OCI-LY7 (cell line): ENCODE data around the gene SETD3. TPM values are rescaled to one million over a fixed set of nuclear protein-coding genes. Genes with fewer than 3 reads are reported as not detected.
A peak's percentile ranks its signal among the peaks of the same experiment; 100 is the strongest.

ENCODE experiments used
- BruUV-seq: library from RNA; stranded (reverse); fragments of 400-500 nt; replicated peaks from 2 replicates; lab custom pipeline; 2021; lab: Mats Ljungman, UMichigan
- CTCF ChIA-PET: fragments of 300-600 bp; sonication (Branson Sonifier 250); formaldehyde crosslinking; loops from one replicate; lab custom pipeline; 2022; ENCODE audit warnings: antibody characterized with exemption; ENCODE audit not compliant: unreplicated experiment; lab: Charles Lee
- POLR2A ChIA-PET: fragments of 300-600 bp; sonication (Branson Sonifier 250); formaldehyde crosslinking; loops from one replicate; lab custom pipeline; 2022; ENCODE audit warnings: antibody characterized with exemption; lab: Charles Lee
- DNase-seq: peaks from one replicate; pipeline ENCODE4 v3.0.0-alpha.2; 2015; ENCODE audit warnings: low spot score
- H2AFZ ChIP-seq: fragments of 200-600 bp; sonication (generic), shearing (Covaris generic); 2 replicates; pipeline ENCODE4 v1.6.1; 2014; ENCODE audit warnings: mild to moderate bottlenecking, antibody characterized with exemption, low read length, moderate library complexity
- H3K27ac ChIP-seq: fragments of 200-600 bp; sonication (generic); 2 replicates; pipeline ENCODE4 v1.5.1; 2014; ENCODE audit warnings: mixed run types, low read depth, mild to moderate bottlenecking, moderate library complexity, low read length, inconsistent platforms; ENCODE audit not compliant: poor library complexity, severe bottlenecking
- H3K36me3 ChIP-seq: fragments of 200-600 bp; sonication (generic); 2 replicates; pipeline ENCODE4 v1.6.1; 2014; ENCODE audit warnings: mild to moderate bottlenecking, antibody characterized with exemption, low read length, moderate library complexity, mixed read lengths; ENCODE audit not compliant: insufficient read depth
- H3K4me1 ChIP-seq: fragments of 200-600 bp; sonication (generic); 2 replicates; pipeline ENCODE4 v1.5.1; 2014; ENCODE audit warnings: mild to moderate bottlenecking, low read length; ENCODE audit not compliant: insufficient read depth, poor library complexity, severe bottlenecking
- H3K4me2 ChIP-seq: fragments of 200-600 bp; sonication (generic); 2 replicates; pipeline ENCODE4 v1.6.1; 2014; ENCODE audit warnings: mild to moderate bottlenecking, low read length
- H3K4me3 ChIP-seq: fragments of 200-600 bp; sonication (generic); 2 replicates; pipeline ENCODE4 v1.5.1; 2014; ENCODE audit warnings: mild to moderate bottlenecking, low read depth, low read length; ENCODE audit not compliant: poor library complexity, severe bottlenecking
- H3K79me2 ChIP-seq: fragments of 200-600 bp; sonication (generic); 2 replicates; pipeline ENCODE4 v1.6.1; 2016; ENCODE audit warnings: low read depth, mild to moderate bottlenecking, low read length, moderate library complexity, mixed read lengths; ENCODE audit not compliant: insufficient read depth
- H3K9me2 ChIP-seq: fragments of 200-600 bp; sonication (generic); 2 replicates; pipeline ENCODE4 v1.6.1; 2016; ENCODE audit warnings: mild to moderate bottlenecking, low read length, mixed read lengths; ENCODE audit not compliant: insufficient read depth
- H3K9me3 ChIP-seq: fragments of 200-600 bp; sonication (generic); 2 replicates; pipeline ENCODE4 v1.6.1; 2014; ENCODE audit warnings: mild to moderate bottlenecking, mixed run types, low read length, mixed read lengths
- H4K20me1 ChIP-seq: fragments of 200-600 bp; sonication (generic); 2 replicates; pipeline ENCODE4 v1.6.1; 2014; ENCODE audit warnings: mild to moderate bottlenecking, antibody characterized with exemption, low read length, moderate library complexity, mixed read lengths; ENCODE audit not compliant: insufficient read depth
- EZH2phosphoT487 ChIP-seq: fragments of 200-600 bp; sonication (generic); IDR thresholded peaks from 2 replicates; pipeline ENCODE4 v1.6.1; 2018; ENCODE audit warnings: low read depth, borderline replicate concordance, mild to moderate bottlenecking, mixed run types, antibody characterized with exemption, low read length, moderate library complexity, mixed read lengths
- intact Hi-C: fragments of 100-400 bp; cut with micrococcal nuclease; formaldehyde crosslinking; loops from one replicate; pipeline ENCODE4 v1.10.0; 2022; ENCODE audit not compliant: unreplicated experiment
- total RNA-seq, 2 experiments: library from RNA; depleted of rRNA in 1 of 2; stranded (reverse); fragments of >200 nt in 1 of 2; shearing (Covaris generic) in 1 of 2; gene quantifications; 2 replicates each; pipeline ENCODE4 v1.2.3, GENCODE V29; 2014 to 2022
- TF ChIP-seq, protein P1 (sequence below): fragments of 200-600 bp; sonication (generic); conservative IDR thresholded peaks from 2 replicates; pipeline ENCODE4 v1.5.1; 2014; ENCODE audit warnings: mild to moderate bottlenecking, antibody characterized with exemption, low read length, moderate library complexity, mixed read lengths

Gene SETD3
- total RNA-seq, 2 experiments from 2014 or later = 42.4 to 65.5 TPM

DNA sequence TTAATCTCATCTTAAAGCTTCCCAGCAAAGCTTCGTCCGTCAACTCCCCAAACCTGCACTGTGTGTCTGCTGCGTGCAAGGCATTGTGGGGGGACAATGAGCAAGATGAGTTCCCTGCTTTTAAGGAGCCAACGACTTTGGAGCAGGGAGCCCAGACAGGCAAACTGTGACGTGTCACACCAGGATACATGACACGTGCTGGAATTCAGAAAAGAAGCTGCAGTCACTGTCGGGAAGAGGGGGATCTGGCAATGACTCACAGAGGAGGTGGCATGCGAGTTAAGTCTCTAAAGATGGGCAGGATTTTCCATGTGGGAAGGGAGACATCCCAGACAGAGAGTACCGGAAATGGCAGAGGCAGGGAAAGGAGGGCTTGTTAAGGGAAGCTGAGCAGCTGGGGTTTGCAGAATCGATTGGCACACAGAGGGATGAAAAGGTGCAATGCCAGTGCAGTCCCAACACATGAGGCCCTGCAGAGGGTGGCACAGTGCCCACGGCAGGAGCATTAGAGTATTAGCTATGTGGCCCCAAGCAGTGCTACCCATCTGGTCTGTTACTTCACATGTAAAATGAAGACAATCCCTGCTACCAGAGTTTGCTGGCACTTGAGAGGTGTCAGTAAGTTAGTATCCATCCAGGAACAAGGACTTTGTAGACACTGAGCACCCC is 52.9 kb downstream of the SETD3 start:
- Histone ChIP-seq H3K79me2 (no peaks in the 10 kb centered on the region; the same call in 1 of the 2 replicates), H3K27ac (no peak overlapping the region), H3K36me3 (peaks cover 34% of the 10 kb centered on the region), H3K9me3 (peaks cover 16% of the 10 kb centered on the region), H3K4me1 (peaks cover 82% of the 10 kb centered on the region), H4K20me1 (no peaks in the 10 kb centered on the region), H2AFZ (no peak overlapping the region), H3K9me2 (no peaks in the 10 kb centered on the region), H3K4me2 (peak overlapping the region; percentile 92; the same call in 1 of the 2 replicates), H3K4me3 (no peak overlapping the region)
- intact Hi-C loops = loop anchor here (5.0 kb wide), 1 partner anchor 260 kb away; no protein-coding TSS in a partner anchor
- POLR2A ChIA-PET = interaction anchor here (1.1 kb wide), 1 partner anchor 19 kb away, joined by 3 read pairs; no protein-coding TSS in a partner anchor
- TF ChIP-seq, protein P1, sequence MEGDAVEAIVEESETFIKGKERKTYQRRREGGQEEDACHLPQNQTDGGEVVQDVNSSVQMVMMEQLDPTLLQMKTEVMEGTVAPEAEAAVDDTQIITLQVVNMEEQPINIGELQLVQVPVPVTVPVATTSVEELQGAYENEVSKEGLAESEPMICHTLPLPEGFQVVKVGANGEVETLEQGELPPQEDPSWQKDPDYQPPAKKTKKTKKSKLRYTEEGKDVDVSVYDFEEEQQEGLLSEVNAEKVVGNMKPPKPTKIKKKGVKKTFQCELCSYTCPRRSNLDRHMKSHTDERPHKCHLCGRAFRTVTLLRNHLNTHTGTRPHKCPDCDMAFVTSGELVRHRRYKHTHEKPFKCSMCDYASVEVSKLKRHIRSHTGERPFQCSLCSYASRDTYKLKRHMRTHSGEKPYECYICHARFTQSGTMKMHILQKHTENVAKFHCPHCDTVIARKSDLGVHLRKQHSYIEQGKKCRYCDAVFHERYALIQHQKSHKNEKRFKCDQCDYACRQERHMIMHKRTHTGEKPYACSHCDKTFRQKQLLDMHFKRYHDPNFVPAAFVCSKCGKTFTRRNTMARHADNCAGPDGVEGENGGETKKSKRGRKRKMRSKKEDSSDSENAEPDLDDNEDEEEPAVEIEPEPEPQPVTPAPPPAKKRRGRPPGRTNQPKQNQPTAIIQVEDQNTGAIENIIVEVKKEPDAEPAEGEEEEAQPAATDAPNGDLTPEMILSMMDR = no peak
- TF ChIP-seq EZH2phosphoT487 = no peak
- CTCF ChIA-PET = no interaction called here
- DNase-seq = no peak
- no TSS peak for BruUV-seq

DNA sequence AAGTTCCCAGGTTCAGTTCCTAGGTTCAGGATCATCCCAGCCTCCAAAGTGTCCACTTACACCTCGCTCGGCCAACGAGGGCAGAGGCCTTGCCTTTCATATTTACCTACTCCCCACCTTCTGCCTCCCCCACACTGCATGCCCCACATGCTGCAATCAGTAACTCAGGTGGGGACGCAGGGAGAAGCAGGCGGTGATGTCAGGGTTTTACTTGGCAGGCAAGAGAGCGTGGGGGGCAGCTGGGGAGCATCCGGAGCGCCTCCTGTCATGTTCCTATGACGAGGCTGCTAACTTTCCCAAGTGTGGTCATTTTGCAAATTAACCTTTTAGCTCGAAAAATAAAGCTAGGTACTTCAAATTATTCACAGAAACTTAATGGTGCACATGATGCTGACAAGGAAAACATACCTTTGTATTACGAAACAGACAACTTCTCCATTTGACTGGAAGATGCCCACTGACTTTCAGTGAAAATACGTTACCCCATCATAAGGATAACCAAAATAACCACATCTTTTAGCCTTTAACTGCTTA is 53.8 kb downstream of the SETD3 start:
- intact Hi-C loops = loop anchor here (5.0 kb wide), 1 partner anchor 260 kb away; no protein-coding TSS in a partner anchor
- no peaks in the 10 kb centered on the region; the same call in 1 of the 2 replicates for H3K79me2 ChIP-seq
- CTCF ChIA-PET = no interaction called here

More for the DNA sequence above, 53.8 kb downstream of the SETD3 start:
- no TSS peak for BruUV-seq
- peak overlapping the region; percentile 81 for H3K27ac ChIP-seq
- TF ChIP-seq, protein P1 = no peak
- TF ChIP-seq EZH2phosphoT487 = no peak
- H3K4me1 ChIP-seq = peaks cover 73% of the 10 kb centered on the region
- H3K4me3 ChIP-seq = peak overlapping the region; percentile 61
- peak overlapping the region; percentile 92 for H3K4me2 ChIP-seq
- H2AFZ ChIP-seq = no peak overlapping the region
- peaks cover 16% of the 10 kb centered on the region for H3K9me3 ChIP-seq
- H3K9me2 ChIP-seq = no peaks in the 10 kb centered on the region
- POLR2A ChIA-PET = interaction anchor here (1.0 to 2.8 kb wide), 3 partner anchors 8 to 18 kb away, joined by 3 to 11 read pairs (median 3); no protein-coding TSS in a partner anchor
- H3K36me3 ChIP-seq = peaks cover 34% of the 10 kb centered on the region
- no peak for DNase-seq
- no peaks in the 10 kb centered on the region for H4K20me1 ChIP-seq
